ENCODE data around the gene PML.

The PML gene

DNA sequence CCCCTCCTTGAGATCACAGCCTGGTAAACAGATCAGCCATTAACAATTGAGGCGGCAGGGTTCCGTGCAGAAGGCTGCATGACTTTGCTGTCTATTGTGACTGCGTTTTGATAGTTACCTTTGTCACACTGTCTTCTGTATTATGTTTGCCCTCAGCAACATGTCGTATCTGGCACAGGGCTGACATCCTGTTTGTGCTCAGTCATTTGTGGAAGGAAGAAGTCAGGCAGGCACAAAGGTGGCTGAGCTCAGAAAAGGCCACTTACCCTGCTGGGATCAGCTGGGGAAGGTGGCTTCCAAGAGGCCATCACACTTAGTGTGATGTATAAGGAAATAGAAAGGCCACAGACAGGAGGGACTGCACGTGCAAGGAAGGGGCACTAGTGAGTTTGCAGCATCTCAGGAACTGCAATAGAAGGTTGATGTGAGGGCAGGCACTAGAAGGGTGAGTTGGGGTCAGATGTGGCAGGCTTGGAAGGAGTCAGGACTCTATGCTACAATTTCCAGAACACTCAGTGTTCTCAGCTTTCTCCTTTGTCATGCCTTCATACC lies 13.4 kb downstream of the PML start:
- DNase-seq (ENCODE audit: low read depth in 2 of 2), result no peak

DNA sequence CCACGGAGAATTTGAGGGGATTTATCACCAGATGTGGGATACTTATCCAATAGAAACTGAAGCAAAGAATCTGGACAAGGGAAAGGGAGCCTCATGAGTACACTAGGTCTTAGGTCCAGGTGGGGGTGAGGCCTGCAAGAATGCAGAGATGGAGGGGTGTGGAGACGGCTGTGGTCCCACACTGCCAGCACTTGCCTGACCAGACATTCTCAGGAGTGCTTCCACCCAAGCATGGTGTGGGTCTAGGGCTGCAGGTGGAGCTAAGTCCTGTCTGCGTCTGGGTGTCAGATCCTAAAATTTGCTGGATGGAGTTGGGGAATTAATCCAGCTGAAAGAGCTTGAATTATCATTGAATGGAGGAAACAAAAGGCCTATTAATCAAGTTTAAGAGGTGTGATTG lies 14.4 kb downstream of the PML start:
- DNase-seq (ENCODE audit: low read depth in 2 of 2), result no peak

DNA sequence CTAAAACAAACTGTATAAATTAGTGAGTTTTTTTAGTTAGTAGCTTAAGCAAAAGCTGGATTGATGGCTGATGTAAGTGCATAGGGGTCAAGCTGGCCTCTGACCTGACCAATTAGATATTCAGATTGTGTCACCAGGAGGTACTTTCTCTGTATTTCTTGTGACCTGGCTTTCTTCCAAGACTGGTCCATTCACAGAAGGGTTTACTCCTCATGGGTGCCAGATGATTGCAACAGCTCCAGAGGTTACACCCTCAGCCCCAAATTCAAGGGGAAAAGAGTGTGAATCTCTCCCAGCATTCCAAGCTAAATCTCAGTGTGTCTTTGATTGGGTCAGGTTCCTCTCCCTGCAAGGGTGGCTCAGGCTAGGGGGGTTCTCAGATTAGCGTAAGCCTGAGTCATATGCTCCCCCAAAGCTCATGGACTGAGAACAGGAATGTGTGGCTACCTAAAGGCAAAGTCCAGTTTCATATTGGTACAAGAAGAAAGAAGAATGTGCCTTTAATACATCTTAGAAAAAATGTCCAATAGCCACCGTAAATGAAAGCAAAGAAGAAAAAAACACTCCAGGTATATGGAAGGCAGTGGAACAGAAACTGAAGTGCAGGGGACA lies 16.5 kb downstream of the PML start:
- DNase-seq (ENCODE audit: low read depth in 2 of 2), result no peak

DNA sequence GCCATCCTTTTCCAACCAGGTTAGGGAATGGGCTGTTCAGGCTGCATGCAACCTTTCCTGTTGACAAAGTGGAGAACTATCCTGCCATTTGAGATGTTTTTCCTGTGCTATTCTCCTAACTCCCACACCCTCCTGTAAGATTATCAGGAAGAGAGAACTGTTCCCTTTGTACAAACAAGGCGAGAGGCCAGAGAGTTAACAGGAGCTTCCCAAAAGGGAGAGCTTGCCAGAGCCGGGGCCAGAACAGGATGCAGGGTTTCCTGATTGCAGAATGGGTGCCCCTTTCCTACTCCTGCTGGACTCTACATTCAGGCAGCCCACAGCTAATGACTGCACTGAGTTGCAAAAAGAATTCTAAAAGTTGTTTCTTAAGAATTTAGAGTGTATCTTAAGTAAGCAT lies 17.1 kb downstream of the PML start:
- no peak for DNase-seq (ENCODE audit: low read depth in 2 of 2)

DNA sequence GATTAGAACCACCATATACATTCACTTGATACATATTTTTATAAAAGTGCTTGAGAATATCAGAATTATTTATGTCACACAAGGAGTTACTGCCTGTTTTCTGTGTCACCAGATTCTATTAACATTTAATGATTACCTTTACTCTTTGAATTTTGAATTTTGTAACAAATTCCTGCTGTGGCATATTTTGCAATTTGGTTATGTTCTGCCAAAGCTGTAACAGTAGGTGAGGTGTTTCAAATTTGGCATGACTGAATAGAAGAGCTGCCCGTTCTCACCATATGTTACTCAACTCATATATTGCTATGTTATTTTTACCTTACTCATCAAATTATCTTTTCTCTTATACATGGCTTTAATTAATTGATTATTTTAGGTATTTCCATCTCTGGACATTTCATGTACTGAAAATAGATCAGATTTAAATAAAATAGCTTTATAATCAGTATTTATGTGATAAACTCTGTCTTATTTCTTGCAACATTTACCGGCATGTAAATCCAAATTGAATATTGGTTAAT lies 18.9 kb downstream of the PML start:
- no peak for DNase-seq (ENCODE audit: low read depth in 2 of 2)

DNA sequence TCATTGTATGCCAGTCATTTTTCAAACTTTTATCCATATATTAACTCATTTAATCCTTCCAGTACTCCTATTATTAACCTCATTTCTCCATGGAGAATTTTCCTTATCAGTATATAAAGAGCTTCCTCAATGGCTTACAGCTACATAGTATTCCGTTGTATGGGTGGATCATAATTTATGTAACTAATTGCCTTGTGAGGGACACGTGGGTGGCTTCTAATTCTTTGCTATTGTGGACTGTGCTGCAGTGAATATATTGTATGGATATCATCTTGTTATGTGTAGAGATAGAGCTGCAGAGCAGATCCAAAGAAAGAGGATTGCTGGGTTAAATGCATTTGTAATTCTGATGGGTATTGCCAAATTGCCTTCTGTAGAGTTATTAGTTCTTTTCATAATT lies 25.2 kb downstream of the PML start:
- no peak for DNase-seq (ENCODE audit: low read depth in 2 of 2)

DNA sequence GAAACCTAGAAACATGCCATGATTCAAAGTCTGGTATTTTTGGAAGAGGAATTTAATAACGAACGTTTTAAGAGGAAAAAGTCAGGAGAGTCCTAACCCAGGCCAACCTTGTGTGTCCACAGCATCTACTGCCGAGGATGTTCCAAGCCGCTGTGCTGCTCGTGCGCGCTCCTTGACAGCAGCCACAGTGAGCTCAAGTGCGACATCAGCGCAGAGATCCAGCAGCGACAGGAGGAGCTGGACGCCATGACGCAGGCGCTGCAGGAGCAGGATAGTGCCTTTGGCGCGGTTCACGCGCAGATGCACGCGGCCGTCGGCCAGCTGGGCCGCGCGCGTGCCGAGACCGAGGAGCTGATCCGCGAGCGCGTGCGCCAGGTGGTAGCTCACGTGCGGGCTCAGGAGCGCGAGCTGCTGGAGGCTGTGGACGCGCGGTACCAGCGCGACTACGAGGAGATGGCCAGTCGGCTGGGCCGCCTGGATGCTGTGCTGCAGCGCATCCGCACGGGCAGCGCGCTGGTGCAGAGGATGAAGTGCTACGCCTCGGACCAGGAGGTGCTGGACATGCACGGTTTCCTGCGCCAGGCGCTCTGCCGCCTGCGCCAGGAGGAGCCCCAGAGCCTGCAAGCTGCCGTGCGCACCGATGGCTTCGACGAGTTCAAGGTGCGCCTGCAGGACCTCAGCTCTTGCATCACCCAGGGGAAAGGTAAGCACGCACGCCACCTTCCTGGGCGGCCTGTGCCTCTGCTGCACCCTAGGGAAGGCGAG lies 28.4 kb downstream of the PML start:
- DNase-seq (ENCODE audit: low read depth in 2 of 2), result no peak

DNA sequence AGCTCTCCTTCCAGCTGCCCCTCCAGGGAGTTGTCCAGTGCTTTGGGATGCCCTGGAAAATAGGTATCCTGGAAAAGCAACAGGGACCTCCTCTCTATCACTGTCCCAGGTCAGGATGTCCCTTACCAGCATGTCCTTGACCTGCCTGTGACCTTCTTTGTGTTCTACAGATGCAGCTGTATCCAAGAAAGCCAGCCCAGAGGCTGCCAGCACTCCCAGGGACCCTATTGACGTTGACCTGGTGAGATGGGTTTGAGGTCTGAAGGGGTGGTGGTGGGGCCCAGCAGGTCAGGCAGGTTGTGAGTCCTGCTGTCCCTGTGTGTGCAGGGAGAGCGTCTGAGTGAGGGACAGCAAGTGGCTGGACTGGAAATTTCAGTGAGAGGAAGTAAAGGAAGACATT lies 30.2 kb downstream of the PML start:
- no peak for DNase-seq (ENCODE audit: low read depth in 2 of 2)

DNA sequence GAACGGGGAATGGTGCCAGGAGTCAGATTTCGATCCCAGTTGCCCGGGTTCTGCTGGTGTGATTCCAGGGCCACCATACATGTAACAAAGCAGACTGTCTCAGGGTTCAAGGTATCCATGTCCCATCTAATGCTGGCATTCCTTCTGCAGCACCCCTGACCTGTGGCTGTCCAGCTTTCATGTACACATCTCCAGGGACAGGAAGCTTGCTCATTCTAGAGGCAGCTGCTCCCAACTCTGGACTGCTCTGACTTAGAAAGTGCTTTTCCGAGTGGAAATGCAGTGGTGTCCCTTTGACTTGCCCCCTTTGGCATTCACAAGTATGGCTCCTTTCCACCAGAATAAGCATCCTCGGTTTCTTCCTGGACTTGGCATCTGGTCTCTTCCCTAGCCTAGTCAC lies 30.9 kb downstream of the PML start:
- DNase-seq (ENCODE audit: low read depth in 2 of 2), result no peak

DNA sequence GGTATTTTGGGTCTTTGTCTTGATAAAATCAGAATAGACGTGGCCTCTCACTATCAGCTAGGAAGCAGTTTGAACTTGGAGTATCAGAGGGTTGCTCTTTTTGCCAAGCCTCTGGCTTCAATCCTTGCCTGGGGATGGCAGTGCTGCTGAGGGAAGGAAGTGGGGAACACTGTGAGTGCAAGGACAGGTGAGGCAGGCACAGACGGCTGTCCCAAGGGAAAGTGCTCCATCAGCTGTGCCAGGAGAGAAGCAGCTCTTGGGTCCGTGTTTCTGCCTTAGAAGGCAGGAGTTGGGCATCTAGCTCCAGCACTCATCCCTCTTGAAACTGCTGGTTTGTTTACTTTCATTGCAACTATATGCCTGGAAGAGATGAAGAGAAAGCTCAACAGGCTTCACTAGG lies 33.2 kb downstream of the PML start:
- DNase-seq (ENCODE audit: low read depth in 2 of 2), result no peak

DNA sequence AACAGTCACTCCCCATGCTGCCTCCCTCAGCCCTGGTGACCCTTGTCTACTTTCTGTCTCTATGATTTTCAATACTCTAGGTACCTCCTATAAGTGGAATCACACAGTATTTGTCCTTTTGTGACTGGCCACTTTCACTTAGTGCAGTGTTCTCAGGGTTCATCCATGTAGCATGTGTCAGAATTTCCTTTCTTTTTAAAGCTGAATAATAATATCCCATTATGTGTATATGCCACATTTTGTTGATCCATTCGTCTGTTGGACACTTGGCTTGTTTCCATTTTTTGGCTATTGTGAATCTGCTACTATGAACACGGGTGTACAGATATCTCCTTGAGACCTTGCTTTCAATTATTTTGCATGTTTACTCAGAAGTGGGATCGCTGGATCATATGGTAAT lies 34.1 kb downstream of the PML start:
- DNase-seq (ENCODE audit: low read depth in 2 of 2), result no peak

DNA sequence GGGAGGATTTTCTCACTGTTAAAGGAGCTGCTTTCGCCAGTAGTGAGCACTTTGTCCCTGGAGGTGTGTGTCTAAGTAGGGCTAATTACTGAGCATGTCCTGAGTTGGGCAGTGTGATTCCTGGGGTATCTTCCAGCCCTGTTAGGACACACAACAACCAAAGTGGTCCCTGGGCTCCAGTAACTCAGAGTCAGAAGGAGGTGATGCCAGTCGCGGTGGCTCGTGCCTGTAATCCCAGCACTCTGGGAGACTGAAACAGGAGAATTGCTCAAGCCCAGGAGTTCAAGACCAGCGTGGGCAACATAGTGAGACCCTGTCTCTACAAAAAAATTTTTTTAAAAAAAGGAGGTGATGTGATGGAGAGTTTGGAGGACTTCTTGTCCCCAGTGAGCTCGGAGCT lies 37.5 kb downstream of the PML start:
- no peak for DNase-seq (ENCODE audit: low read depth in 2 of 2)

DNA sequence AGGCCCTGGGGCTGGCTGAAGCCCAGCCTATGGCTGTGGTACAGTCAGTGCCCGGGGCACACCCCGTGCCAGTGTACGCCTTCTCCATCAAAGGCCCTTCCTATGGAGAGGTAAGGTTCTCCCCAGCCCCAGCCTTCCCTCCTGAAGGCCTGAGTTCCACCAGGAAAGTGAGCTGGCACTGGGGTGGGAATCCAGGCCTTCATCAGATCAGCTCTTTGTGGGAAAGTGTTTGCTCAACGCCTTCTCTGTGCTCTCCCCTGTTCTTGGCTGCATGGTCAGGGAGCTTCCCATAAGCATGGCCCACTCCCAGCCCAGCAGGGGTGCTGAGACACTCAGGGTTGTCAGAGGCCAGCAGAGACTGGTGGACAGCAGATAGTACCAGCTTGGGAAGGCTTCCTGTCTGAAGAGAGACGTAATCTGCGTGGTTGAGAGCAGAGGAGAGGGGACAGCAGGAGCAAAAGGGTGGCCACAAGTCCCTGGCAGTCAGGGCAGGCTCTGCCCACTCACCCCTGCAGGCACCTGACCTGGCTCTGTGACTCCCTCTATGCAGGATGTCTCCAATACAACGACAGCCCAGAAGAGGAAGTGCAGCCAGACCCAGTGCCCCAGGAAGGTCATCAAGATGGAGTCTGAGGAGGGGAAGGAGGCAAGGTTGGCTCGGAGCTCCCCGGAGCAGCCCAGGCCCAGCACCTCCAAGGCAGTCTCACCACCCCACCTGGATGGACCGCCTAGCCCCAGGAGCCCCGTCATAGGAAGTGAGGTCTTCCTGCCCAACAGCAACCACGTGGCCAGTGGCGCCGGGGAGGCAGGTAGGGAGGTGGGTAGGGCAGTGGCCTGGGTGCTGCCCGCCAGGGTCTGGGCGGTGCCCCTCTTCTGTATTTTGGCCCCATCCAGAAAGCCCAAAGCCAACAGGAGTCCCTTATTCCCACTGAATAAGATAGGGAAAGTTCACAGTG lies 38.4 kb downstream of the PML start:
- DNase-seq (ENCODE audit: low read depth in 2 of 2), result no peak

DNA sequence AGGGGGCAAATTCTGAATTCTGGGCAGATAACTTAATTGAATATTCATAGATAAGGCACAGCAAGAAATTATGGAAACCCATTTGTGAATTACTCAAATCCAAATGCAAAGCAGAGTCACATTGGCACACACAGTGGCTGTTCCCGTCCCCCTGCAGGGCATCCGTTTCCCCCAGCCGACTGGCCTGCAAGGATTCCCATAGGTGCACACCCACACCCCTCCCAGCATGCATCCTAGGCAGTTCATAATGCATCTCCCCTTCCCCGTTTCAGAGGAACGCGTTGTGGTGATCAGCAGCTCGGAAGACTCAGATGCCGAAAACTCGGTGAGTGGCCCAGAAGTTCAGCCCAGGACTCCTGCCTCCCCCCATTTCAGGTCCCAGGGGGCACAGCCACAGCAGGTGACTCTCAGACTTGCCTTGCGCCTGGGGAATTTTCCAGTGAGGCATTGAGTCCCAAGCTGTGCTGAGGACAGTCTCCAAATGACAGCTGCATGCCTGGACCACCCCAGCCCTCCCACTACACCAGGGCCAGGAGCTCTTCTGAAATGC lies 39.8 kb downstream of the PML start:
- no peak for DNase-seq (ENCODE audit: low read depth in 2 of 2)

DNA sequence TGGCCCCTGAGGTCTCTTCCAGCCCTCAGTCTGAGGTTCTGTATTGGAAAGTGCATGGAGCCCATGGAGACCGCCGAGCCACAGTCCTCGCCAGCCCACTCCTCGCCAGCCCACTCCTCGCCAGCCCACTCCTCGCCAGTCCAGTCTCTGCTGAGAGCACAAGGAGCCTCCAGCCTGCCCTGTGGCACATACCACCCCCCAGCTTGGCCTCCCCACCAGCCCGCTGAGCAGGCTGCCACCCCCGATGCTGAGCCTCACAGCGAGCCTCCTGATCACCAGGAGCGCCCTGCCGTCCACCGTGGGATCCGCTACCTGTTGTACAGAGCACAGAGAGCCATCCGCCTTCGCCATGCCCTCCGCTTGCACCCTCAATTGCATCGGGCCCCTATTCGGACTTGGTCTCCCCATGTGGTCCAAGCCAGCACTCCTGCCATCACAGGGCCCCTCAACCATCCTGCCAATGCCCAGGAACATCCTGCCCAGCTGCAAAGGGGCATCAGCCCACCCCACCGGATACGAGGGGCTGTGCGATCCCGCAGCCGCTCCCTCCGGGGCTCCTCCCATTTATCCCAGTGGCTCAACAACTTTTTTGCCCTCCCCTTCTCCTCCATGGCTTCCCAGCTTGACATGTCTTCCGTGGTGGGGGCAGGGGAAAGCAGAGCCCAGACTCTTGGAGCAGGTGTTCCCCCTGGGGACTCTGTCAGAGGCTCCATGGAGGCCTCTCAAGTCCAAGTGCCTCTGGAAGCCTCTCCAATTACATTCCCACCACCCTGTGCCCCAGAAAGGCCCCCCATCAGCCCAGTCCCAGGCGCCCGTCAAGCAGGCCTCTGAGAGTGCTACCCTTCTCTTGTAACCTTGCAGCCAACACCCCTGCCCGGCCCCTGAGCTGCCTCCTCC lies 40.9 kb downstream of the PML start:
- DNase-seq (ENCODE audit: low read depth in 2 of 2), result no peak

DNA sequence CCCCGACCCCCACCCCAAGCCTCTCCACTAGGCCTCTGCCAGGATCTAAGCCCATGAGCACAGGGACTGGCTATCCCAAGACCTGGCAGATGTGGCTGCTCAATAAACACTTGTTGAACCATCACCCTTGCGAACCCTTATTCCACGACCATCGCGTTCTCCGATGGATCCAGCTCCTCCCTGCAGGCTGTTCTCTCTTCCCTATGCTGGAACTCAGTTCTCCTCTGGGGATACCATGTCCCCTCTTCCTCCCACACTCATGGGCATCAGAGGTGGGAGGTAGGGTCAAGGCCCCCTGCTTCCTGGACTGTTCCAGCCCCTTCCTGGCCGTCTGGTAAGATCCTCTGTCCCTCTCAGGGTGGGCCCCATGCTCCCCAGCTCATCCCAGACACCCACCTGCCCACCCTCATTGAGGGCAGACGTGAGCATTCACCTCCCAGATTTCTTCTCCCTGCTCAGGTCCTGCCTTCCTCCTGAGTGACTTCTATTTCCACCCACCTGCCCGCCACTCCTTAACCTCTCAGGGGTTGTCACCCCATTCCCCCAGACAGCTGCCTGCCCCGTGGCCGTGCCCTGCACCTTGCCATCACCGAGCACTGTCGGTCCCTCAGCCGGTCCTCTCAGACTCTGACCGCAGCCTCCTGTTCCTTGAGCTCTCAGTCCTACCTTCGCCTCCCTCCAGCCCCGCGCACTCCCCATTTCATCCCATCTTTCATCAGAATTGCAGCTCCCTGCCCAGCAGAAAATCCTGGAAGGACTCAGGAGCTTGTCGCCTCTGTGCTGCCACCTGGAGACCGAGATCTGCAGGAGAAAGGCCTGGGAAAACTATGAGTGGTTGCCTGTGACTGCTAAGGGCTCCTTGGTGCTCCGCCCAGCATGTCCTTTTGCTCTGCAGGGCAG lies 42.0 kb downstream of the PML start:
- no peak for DNase-seq (ENCODE audit: low read depth in 2 of 2)

DNA sequence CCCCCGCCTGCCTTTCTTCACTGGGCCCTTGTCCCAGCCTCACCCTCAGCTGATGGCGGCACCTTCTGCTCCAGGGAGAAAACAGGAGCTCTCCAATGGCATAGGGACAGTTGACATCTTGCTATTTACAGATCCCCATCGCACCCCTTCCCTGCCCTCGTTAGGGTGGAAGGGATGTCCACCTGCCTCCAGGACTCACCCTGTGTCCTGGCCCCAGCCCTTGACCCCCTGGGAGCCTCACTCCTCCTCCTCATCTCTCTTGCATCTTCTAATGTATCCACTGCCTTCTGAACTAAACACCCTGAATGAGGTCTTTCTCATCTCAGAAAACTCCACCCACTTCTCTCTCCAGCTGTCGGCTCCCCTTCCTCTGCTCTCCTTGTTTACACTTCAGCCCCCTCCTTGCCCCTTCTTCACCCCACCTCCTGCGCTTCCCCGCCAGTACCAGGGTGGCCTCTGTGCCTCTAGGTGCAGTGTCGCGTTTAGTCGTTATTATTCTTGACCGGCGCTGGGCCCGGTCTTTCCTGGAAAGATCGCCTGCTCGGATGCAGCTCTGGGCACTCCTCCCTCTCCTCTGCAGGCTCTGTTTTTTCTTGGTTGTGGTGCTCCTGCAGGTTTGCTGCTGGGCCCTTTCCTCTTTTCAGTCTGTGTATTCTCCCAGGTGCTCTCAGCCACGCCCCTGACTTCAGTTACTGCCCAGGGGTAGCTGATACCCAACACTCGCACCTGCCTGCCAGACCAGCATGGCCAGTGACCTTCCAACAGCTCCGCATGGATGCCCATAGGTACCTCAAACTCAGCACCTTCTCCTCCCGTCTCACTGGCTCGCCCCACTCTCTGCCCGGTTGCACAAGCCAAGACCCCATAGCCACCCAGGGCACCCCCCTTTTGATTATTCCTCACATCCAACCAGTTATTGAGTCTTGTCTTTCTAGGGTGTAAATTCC lies 42.9 kb downstream of the PML start:
- no peak for DNase-seq (ENCODE audit: low read depth in 2 of 2)
